DMS79 (cell line): ENCODE measurements around the gene ATP10B.
A peak's percentile ranks its signal among the peaks of the same experiment; 100 is the strongest.

ENCODE experiments used
- DNase-seq: peaks from one replicate; lab custom pipeline; 2025; lab: John Stamatoyannopoulos, UW

The ATP10B gene

GRCh38 chr5:160629003-160629402 is 223.0 kb downstream of the ATP10B start:
- DNase-seq: peak; percentile 78

GRCh38 chr5:160628619-160628968 is 223.4 kb downstream of the ATP10B start:
- no peak for DNase-seq

GRCh38 chr5:160627921-160628618 is 223.9 kb downstream of the ATP10B start:
- DNase-seq: no peak

GRCh38 chr5:160626322-160626721 is 225.7 kb downstream of the ATP10B start:
- DNase-seq: peak; percentile 86

GRCh38 chr5:160621526-160621925 is 230.5 kb downstream of the ATP10B start:
- no peak for DNase-seq

- no peak for DNase-seq
These were observed 231.6 kb downstream of the ATP10B start for GRCh38 chr5:160620401-160620800.

- DNase-seq: no peak
These were observed 232.6 kb downstream of the ATP10B start for GRCh38 chr5:160619381-160619780.

- no peak for DNase-seq
These were observed 233.7 kb downstream of the ATP10B start for GRCh38 chr5:160618286-160618685.

GRCh38 chr5:160616712-160617497 is 235.1 kb downstream of the ATP10B start:
- DNase-seq: no peak

GRCh38 chr5:160614136-160614535 is 237.9 kb downstream of the ATP10B start:
- DNase-seq: no peak

- DNase-seq: no peak
These were observed 246.7 kb downstream of the ATP10B start for GRCh38 chr5:160605266-160605665.

GRCh38 chr5:160604484-160604883 is 247.5 kb downstream of the ATP10B start:
- DNase-seq: no peak

GRCh38 chr5:160602744-160603143 is 249.3 kb downstream of the ATP10B start:
- DNase-seq: no peak

GRCh38 chr5:160601046-160601445 is 251.0 kb downstream of the ATP10B start:
- DNase-seq: no peak

GRCh38 chr5:160573318-160573717 is 278.7 kb downstream of the ATP10B start:
- DNase-seq: no peak

- DNase-seq: no peak
These were observed 284.8 kb downstream of the ATP10B start for GRCh38 chr5:160567031-160567705.

GRCh38 chr5:160565376-160565775 is 286.6 kb downstream of the ATP10B start:
- no peak for DNase-seq

GRCh38 chr5:160556846-160557245 is 295.2 kb downstream of the ATP10B start:
- no peak for DNase-seq

GRCh38 chr5:160555971-160556631 is 295.9 kb downstream of the ATP10B start:
- DNase-seq: no peak

GRCh38 chr5:160555581-160555970 is 296.4 kb downstream of the ATP10B start:
- DNase-seq: no peak

- DNase-seq: no peak
These were observed 301.9 kb downstream of the ATP10B start for GRCh38 chr5:160550075-160550474.

- DNase-seq: no peak
These were observed 302.9 kb downstream of the ATP10B start for GRCh38 chr5:160548949-160549645.
